ENCODE results near the gene TRAT1. TPM values are rescaled to one million over a fixed set of nuclear protein-coding genes. Genes with fewer than 3 reads are reported as not detected.

The TRAT1 gene
- total RNA-seq, 1 donor from 2014 or later = not detected

DNA sequence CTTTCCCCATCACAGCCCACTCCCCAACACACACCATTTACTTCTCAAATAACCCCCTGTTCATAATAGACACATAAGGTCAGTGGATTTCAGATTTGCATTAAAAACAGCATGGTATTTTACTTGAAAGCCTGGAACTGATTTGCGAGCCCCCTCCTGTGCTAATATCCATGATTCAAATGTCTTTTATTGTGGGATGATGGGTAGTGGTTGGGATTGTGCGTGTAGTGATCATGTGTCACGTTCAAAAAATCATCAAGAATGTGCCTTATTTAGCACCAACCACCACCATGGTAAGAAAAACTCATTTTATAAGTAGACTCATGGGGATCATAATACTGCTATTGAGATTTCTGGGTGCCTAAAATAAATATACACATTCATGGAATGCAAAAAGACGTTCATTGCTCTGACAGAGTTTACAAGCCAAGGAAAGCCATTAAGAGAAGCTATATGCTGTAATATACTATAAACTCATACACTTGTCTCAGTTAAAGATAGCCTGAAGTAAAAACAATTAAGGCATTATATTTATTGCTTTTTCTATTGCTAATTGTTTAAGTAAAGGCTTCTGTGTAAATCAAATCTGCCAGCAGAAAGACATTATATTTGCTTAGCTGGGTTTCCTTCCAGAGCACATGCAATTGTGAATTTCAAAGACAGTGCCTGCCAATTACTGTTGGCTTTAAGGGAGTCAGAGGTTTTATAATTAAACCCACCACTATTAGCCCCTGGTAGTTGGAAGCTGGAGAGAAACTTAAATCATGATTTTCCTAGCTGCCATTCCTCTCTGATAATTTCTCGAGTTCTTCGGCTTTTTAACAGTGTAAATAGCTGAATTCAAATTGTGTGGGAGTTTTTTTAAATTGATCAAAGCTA, 4.0 kb downstream of the TRAT1 start:
- H3K27me3 Mint-ChIP-seq (ENCODE audit: low read depth) = peaks cover 3% of the 10 kb centered on the region
- TF ChIP-seq, protein P1, sequence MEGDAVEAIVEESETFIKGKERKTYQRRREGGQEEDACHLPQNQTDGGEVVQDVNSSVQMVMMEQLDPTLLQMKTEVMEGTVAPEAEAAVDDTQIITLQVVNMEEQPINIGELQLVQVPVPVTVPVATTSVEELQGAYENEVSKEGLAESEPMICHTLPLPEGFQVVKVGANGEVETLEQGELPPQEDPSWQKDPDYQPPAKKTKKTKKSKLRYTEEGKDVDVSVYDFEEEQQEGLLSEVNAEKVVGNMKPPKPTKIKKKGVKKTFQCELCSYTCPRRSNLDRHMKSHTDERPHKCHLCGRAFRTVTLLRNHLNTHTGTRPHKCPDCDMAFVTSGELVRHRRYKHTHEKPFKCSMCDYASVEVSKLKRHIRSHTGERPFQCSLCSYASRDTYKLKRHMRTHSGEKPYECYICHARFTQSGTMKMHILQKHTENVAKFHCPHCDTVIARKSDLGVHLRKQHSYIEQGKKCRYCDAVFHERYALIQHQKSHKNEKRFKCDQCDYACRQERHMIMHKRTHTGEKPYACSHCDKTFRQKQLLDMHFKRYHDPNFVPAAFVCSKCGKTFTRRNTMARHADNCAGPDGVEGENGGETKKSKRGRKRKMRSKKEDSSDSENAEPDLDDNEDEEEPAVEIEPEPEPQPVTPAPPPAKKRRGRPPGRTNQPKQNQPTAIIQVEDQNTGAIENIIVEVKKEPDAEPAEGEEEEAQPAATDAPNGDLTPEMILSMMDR (IDR thresholded peaks at IDR 0.05; ENCODE audit: unreplicated experiment) = no peak
- DNase-seq (ENCODE audit: low spot score in 2 of 2, unreplicated experiment in 2 of 2) = no peak
- H3K4me3 Mint-ChIP-seq = no peak overlapping the region
- no peaks in the 10 kb centered on the region for H3K9me3 Mint-ChIP-seq
- H3K4me1 Mint-ChIP-seq = no peaks in the 10 kb centered on the region
- H3K36me3 Mint-ChIP-seq = no peaks in the 10 kb centered on the region
- H3K27ac Mint-ChIP-seq = no peak overlapping the region

DNA sequence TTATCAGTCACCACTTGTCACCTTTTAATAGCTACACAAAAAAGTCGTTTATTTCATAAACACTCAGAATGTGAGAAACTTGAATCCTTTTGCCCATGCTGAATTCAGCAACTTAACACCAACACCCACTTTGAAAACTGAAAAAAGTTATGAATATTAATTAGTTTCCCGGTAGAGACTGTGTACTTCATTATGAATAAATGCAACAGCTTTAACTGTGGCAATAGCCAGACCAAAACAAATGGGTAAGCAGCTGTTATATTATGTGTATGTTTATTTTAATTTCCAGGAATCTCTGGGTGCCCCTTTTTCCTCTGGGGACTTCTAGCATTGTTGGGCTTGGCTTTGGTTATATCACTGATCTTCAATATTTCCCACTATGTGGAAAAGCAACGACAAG, 7.8 kb downstream of the TRAT1 start:
- no peak for DNase-seq (ENCODE audit: low spot score in 2 of 2, unreplicated experiment in 2 of 2)
- TF ChIP-seq, protein P1 (IDR thresholded peaks at IDR 0.05; ENCODE audit: unreplicated experiment) = no peak
- H3K27me3 Mint-ChIP-seq (ENCODE audit: low read depth) = peaks cover 15% of the 10 kb centered on the region
- no peaks in the 10 kb centered on the region for H3K36me3 Mint-ChIP-seq
- H3K27ac Mint-ChIP-seq = no peak overlapping the region
- H3K4me3 Mint-ChIP-seq = no peak overlapping the region
- H3K4me1 Mint-ChIP-seq = no peaks in the 10 kb centered on the region
- H3K9me3 Mint-ChIP-seq = no peaks in the 10 kb centered on the region

DNA sequence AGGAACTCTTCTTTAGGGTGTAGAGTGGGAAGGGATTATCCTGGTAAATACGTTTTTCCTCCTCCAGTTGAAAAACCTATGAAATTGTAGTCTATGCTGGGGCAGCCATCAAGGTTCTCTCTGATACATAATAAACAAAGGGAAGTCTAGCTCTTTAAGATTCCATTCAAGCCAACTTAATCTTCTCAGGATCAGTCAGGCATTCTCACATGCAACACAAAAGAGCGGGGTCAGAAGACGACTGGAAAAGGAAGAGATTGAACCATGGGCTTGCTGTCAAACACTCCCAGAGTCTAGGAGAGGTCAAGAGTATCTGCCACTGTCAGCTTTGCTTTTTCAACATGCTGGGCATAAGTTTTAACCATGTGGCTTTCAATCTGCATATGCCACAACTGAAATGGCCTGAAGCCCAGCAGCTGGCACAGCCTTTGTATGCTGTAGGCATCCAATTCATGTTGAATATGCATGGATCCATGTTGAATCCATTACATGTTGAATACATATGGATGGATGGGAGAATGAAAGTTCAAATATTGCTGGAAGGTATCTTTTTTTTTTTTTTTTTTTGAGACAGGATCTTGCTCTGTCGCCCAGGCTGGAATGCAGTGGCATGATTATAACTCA, 8.5 kb downstream of the TRAT1 start:
- H3K36me3 Mint-ChIP-seq = no peaks in the 10 kb centered on the region
- H3K4me3 Mint-ChIP-seq = no peak overlapping the region
- H3K27ac Mint-ChIP-seq = no peak overlapping the region
- DNase-seq (ENCODE audit: low spot score in 2 of 2, unreplicated experiment in 2 of 2) = no peak
- TF ChIP-seq, protein P1 (IDR thresholded peaks at IDR 0.05; ENCODE audit: unreplicated experiment) = no peak
- H3K4me1 Mint-ChIP-seq = no peaks in the 10 kb centered on the region
- peaks cover 20% of the 10 kb centered on the region for H3K27me3 Mint-ChIP-seq (ENCODE audit: low read depth)
- no peaks in the 10 kb centered on the region for H3K9me3 Mint-ChIP-seq

DNA sequence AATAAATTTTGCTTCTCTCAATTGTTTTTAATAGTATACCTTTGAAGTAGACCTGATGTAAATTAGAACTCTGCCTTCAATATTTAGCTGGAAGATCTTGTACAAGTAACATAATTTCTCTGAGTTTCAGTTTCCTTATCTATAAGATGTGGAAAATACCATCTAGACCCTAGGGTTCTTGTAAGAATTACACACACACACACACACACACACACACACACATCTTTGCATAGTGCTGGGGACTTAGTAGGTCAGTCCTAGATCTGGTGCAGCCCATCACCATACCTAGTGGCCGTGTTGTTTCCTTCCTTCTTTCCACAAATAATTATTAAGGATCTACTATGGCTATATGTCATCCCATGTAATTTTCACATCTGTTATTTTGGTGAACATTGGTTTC, 11.0 kb downstream of the TRAT1 start:
- no peaks in the 10 kb centered on the region for H3K4me1 Mint-ChIP-seq
- no peak overlapping the region for H3K27ac Mint-ChIP-seq
- peaks cover 32% of the 10 kb centered on the region for H3K27me3 Mint-ChIP-seq (ENCODE audit: low read depth)
- H3K36me3 Mint-ChIP-seq = no peaks in the 10 kb centered on the region
- TF ChIP-seq, protein P1 (IDR thresholded peaks at IDR 0.05; ENCODE audit: unreplicated experiment) = no peak
- DNase-seq (ENCODE audit: low spot score in 2 of 2, unreplicated experiment in 2 of 2) = no peak
- no peaks in the 10 kb centered on the region for H3K9me3 Mint-ChIP-seq
- no peak overlapping the region for H3K4me3 Mint-ChIP-seq

DNA sequence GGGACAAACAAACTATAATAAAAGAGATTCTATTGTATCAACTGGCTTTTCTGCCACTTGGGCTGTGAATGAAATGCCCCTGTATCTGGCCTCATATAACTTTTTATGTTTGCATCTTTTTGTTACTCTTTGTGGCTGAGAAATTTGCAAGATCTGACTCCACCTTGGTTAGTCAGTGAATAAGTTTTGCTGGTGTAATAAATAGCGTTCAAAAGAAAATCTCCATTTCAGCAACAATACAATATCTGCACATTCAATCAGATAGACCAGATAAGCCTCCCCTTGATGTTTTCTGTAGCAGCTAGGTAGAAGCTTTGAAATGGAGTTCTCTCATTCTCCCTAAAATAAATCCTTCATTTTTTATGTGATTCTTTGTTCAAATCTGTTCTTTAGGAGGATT, 12.0 kb downstream of the TRAT1 start:
- H3K36me3 Mint-ChIP-seq = no peaks in the 10 kb centered on the region
- H3K27ac Mint-ChIP-seq = no peak overlapping the region
- H3K9me3 Mint-ChIP-seq = no peaks in the 10 kb centered on the region
- no peak for DNase-seq (ENCODE audit: low spot score in 2 of 2, unreplicated experiment in 2 of 2)
- H3K4me1 Mint-ChIP-seq = no peaks in the 10 kb centered on the region
- TF ChIP-seq, protein P1 (IDR thresholded peaks at IDR 0.05; ENCODE audit: unreplicated experiment) = no peak
- H3K27me3 Mint-ChIP-seq (ENCODE audit: low read depth) = peaks cover 32% of the 10 kb centered on the region
- H3K4me3 Mint-ChIP-seq = no peak overlapping the region
